ENCODE data around the gene GHSR.

Gene GHSR

GRCh38 chr3:172404237-172404962, 43.9 kb downstream of the GHSR start:
- Histone ChIP-seq H3K79me2 (ENCODE audit: control insufficient read depth, insufficient read depth, low read length) (no peaks in the 10 kb centered on the region), H3K4ac (ENCODE audit: low read depth, low read length) (no peak overlapping the region), H3K27me3 (ENCODE audit: insufficient read depth, low read length, poor library complexity) (no peaks in the 10 kb centered on the region), H2BK5ac (ENCODE audit: low read length) (no peak overlapping the region), H3K36me3 (ENCODE audit: control insufficient read depth, insufficient read depth, low read length) (no peaks in the 10 kb centered on the region), H3K4me2 (ENCODE audit: low read length) (no peak overlapping the region), H2AK5ac (ENCODE audit: low read length) (no peak overlapping the region), H3K27ac (ENCODE audit: low read depth, low read length) (no peak overlapping the region), H3K4me3 (ENCODE audit: low read length) (no peak overlapping the region), H3K4me1 (ENCODE audit: control insufficient read depth, low read depth, low read length) (no peaks in the 10 kb centered on the region), H3K18ac (ENCODE audit: low read length) (no peak overlapping the region), H3K23ac (ENCODE audit: low read length) (no peak overlapping the region), H3K56ac (ENCODE audit: low read length) (no peak overlapping the region), H3K9ac (ENCODE audit: low read length) (no peak overlapping the region), H4K8ac (ENCODE audit: low read depth, low read length) (no peak overlapping the region), H2BK120ac (ENCODE audit: low read depth, low read length) (no peak overlapping the region), H2BK15ac (replicated peaks; ENCODE audit: low read depth) (no peak overlapping the region), H3K79me1 (ENCODE audit: low read length) (no peaks in the 10 kb centered on the region), H4K5ac (ENCODE audit: low read length) (no peak overlapping the region)
- no CpG with 5 or more reads among the region's 12 CpGs for WGBS (ENCODE audit: extremely low coverage, insufficient coverage, low lambda C conversion rate)
- no peak for DNase-seq

DNA sequence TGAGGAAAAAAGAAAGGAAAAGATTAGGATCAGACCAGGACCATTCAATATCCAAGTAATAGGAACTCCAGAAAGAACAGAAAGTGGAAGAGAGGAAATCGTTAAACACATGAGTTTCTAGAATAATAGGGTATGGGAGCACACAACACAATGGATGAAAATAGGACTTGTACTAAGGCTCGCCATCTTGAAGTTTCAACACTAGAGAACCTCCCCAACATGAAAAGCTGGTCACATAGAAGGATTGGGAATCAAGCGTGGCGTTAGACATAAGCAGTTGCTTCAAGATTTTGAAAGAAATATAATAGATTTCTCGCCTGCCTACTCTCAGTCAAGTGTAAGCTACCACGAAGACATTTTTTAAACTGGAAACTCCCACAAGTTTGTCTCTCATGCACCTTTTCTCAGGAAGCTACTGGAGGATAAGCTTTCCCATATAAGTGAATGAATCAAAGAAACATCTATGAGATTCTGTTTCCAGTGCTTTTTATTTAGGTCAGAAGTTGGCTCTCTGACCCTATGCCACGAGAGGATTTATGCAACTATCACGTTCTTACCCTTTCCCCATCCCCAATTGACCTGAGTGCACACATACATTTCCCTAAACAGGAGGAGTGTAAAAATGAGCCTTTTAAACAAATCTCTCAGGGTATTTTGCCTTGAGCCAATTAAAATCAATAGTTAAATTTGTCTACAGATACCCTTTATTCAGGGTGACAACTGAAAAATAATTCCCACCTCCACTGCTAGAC, 45.2 kb downstream of the GHSR start:
- Histone ChIP-seq H3K9ac (ENCODE audit: low read length) (no peak overlapping the region), H3K27me3 (ENCODE audit: insufficient read depth, low read length, poor library complexity) (no peaks in the 10 kb centered on the region), H3K4me3 (ENCODE audit: low read length) (no peak overlapping the region), H3K36me3 (ENCODE audit: control insufficient read depth, insufficient read depth, low read length) (no peaks in the 10 kb centered on the region), H3K27ac (ENCODE audit: low read depth, low read length) (no peak overlapping the region), H3K23ac (ENCODE audit: low read length) (no peak overlapping the region), H3K4ac (ENCODE audit: low read depth, low read length) (no peak overlapping the region), H3K18ac (ENCODE audit: low read length) (no peak overlapping the region), H2BK15ac (replicated peaks; ENCODE audit: low read depth) (no peak overlapping the region), H2AK5ac (ENCODE audit: low read length) (no peak overlapping the region), H3K56ac (ENCODE audit: low read length) (no peak overlapping the region), H2BK120ac (ENCODE audit: low read depth, low read length) (no peak overlapping the region), H4K8ac (ENCODE audit: low read depth, low read length) (no peak overlapping the region), H3K4me1 (ENCODE audit: control insufficient read depth, low read depth, low read length) (no peaks in the 10 kb centered on the region), H4K5ac (ENCODE audit: low read length) (no peak overlapping the region), H3K4me2 (ENCODE audit: low read length) (no peak overlapping the region), H2BK5ac (ENCODE audit: low read length) (no peak overlapping the region), H3K79me2 (ENCODE audit: control insufficient read depth, insufficient read depth, low read length) (no peaks in the 10 kb centered on the region), H3K79me1 (ENCODE audit: low read length) (no peaks in the 10 kb centered on the region)
- no CpG with 5 or more reads among the region's 8 CpGs for whole genome bisulfite sequencing (ENCODE audit: extremely low coverage, insufficient coverage, low lambda C conversion rate)
- DNase-seq, result no peak

DNA sequence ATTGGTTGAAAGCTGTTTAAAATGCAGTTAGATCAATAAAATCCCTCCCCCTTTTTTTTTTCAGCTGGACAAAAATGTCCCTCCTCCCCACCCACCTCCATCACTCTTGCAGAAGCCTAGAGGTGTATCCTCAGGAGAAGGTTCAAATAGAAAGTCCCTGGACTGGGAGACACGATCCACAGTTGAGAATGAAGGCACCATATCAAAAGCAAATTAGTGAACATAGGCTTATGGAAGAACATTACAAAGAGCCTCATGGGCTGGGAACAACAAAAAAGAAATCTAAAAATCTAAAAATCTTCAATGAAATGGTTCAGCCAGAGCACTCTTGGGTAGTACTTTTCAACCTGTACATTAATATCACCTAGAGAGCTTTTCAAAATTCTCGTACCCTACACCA, 46.2 kb downstream of the GHSR start:
- no peak overlapping the region for H3K9ac ChIP-seq (ENCODE audit: low read length)
- no peak overlapping the region for H3K4me3 ChIP-seq (ENCODE audit: low read length)
- H3K79me1 ChIP-seq (ENCODE audit: low read length), result no peaks in the 10 kb centered on the region
- no CpG with 5 or more reads among the region's 2 CpGs for WGBS (ENCODE audit: extremely low coverage, insufficient coverage, low lambda C conversion rate)
- H3K79me2 ChIP-seq (ENCODE audit: control insufficient read depth, insufficient read depth, low read length), result no peaks in the 10 kb centered on the region
- H3K56ac ChIP-seq (ENCODE audit: low read length), result no peak overlapping the region
- H2BK120ac ChIP-seq (ENCODE audit: low read depth, low read length), result no peak overlapping the region
- H4K8ac ChIP-seq (ENCODE audit: low read depth, low read length), result no peak overlapping the region
- H3K27ac ChIP-seq (ENCODE audit: low read depth, low read length), result no peak overlapping the region
- H3K4me1 ChIP-seq (ENCODE audit: control insufficient read depth, low read depth, low read length), result no peaks in the 10 kb centered on the region
- H3K23ac ChIP-seq (ENCODE audit: low read length), result no peak overlapping the region
- no peak overlapping the region for H3K4me2 ChIP-seq (ENCODE audit: low read length)
- no peaks in the 10 kb centered on the region for H3K36me3 ChIP-seq (ENCODE audit: control insufficient read depth, insufficient read depth, low read length)
- H2BK5ac ChIP-seq (ENCODE audit: low read length), result no peak overlapping the region
- no peaks in the 10 kb centered on the region for H3K27me3 ChIP-seq (ENCODE audit: insufficient read depth, low read length, poor library complexity)
- H4K5ac ChIP-seq (ENCODE audit: low read length), result no peak overlapping the region
- no peak overlapping the region for H2BK15ac ChIP-seq (replicated peaks; ENCODE audit: low read depth)
- H2AK5ac ChIP-seq (ENCODE audit: low read length), result no peak overlapping the region
- H3K18ac ChIP-seq (ENCODE audit: low read length), result no peak overlapping the region
- no peak overlapping the region for H3K4ac ChIP-seq (ENCODE audit: low read depth, low read length)
- DNase-seq, result no peak

DNA sequence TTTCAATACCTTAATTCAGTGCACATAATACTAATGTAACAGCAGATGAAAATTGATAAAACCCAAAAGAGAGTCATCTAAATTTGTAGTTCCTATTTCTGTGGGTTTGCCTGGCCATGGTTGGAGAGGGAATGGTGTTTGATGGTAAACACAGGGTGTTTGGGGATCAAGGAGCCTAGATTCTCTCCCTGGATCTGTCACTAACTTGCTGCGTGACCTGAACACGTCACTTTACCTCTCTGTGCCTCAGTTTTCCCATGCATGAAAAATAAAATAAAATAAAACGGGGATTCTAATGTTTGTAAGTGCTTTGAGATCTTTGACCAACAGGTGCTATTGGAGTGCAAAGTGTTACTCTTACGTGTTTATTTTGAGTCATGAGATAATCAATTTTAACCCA, 49.8 kb downstream of the GHSR start:
- H3K23ac ChIP-seq (ENCODE audit: low read length), result no peak overlapping the region
- no peak overlapping the region for H2BK5ac ChIP-seq (ENCODE audit: low read length)
- H4K5ac ChIP-seq (ENCODE audit: low read length), result no peak overlapping the region
- H3K36me3 ChIP-seq (ENCODE audit: control insufficient read depth, insufficient read depth, low read length), result no peaks in the 10 kb centered on the region
- no peak overlapping the region for H3K18ac ChIP-seq (ENCODE audit: low read length)
- no peak overlapping the region for H3K56ac ChIP-seq (ENCODE audit: low read length)
- DNase-seq, result no peak
- H3K79me2 ChIP-seq (ENCODE audit: control insufficient read depth, insufficient read depth, low read length), result no peaks in the 10 kb centered on the region
- H2BK15ac ChIP-seq (replicated peaks; ENCODE audit: low read depth), result no peak overlapping the region
- H3K4me1 ChIP-seq (ENCODE audit: control insufficient read depth, low read depth, low read length), result no peaks in the 10 kb centered on the region
- no peaks in the 10 kb centered on the region for H3K79me1 ChIP-seq (ENCODE audit: low read length)
- H3K27ac ChIP-seq (ENCODE audit: low read depth, low read length), result no peak overlapping the region
- H3K4me2 ChIP-seq (ENCODE audit: low read length), result no peak overlapping the region
- H3K9ac ChIP-seq (ENCODE audit: low read length), result no peak overlapping the region
- no peak overlapping the region for H3K4me3 ChIP-seq (ENCODE audit: low read length)
- H3K4ac ChIP-seq (ENCODE audit: low read depth, low read length), result no peak overlapping the region
- no peak overlapping the region for H2BK120ac ChIP-seq (ENCODE audit: low read depth, low read length)
- no peak overlapping the region for H2AK5ac ChIP-seq (ENCODE audit: low read length)
- no CpG with 5 or more reads among the region's 4 CpGs for WGBS (ENCODE audit: extremely low coverage, insufficient coverage, low lambda C conversion rate)
- H3K27me3 ChIP-seq (ENCODE audit: insufficient read depth, low read length, poor library complexity), result no peaks in the 10 kb centered on the region
- H4K8ac ChIP-seq (ENCODE audit: low read depth, low read length), result no peak overlapping the region

DNA sequence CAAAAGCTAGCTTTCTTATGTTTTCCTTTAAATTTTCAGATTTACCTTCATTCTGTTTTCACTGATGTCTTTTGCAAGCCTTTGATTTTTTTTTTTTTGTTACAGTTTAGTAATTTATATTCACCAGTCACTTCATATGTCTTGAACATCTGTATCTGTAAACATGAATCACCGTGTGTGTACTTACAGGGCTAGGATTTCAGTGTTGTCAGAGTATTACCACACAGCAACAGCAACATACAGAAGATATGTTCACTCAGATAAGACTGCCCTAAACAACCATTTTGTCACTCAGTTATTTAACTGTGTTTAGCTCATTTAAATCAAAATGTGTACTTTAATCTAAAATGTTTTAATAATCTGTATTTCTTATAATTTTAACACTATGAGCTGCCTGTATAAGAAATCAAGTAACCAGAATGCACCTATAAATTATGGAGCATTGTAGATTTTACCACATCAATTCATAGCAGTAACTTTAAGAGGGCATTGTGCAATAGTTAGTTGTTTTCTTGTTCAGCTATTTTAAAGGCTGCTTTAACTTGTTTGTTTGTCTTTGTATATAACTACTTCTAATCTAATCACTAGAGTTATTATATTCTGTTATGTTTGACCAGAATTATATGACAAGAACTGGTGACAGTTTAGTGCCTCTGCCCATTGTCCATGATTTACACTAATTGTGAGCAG, 50.4 kb downstream of the GHSR start:
- no CpG with 5 or more reads among the region's 1 CpG for WGBS (ENCODE audit: extremely low coverage, insufficient coverage, low lambda C conversion rate)
- no peak for DNase-seq
- Histone ChIP-seq H3K4me3 (ENCODE audit: low read length) (no peak overlapping the region), H3K9ac (ENCODE audit: low read length) (no peak overlapping the region), H4K5ac (ENCODE audit: low read length) (no peak overlapping the region), H3K23ac (ENCODE audit: low read length) (no peak overlapping the region), H3K27ac (ENCODE audit: low read depth, low read length) (no peak overlapping the region), H3K18ac (ENCODE audit: low read length) (no peak overlapping the region), H2BK15ac (replicated peaks; ENCODE audit: low read depth) (no peak overlapping the region), H3K4me1 (ENCODE audit: control insufficient read depth, low read depth, low read length) (no peaks in the 10 kb centered on the region), H3K79me1 (ENCODE audit: low read length) (no peaks in the 10 kb centered on the region), H3K36me3 (ENCODE audit: control insufficient read depth, insufficient read depth, low read length) (no peaks in the 10 kb centered on the region), H2BK5ac (ENCODE audit: low read length) (no peak overlapping the region), H3K27me3 (ENCODE audit: insufficient read depth, low read length, poor library complexity) (no peaks in the 10 kb centered on the region), H3K4ac (ENCODE audit: low read depth, low read length) (no peak overlapping the region), H3K56ac (ENCODE audit: low read length) (no peak overlapping the region), H2BK120ac (ENCODE audit: low read depth, low read length) (no peak overlapping the region), H4K8ac (ENCODE audit: low read depth, low read length) (no peak overlapping the region), H3K4me2 (ENCODE audit: low read length) (no peak overlapping the region), H3K79me2 (ENCODE audit: control insufficient read depth, insufficient read depth, low read length) (no peaks in the 10 kb centered on the region), H2AK5ac (ENCODE audit: low read length) (no peak overlapping the region)

All from mesendoderm (in vitro differentiated cells).